ENCODE results near the gene CIBAR2. TPM values are rescaled to one million over a fixed set of nuclear protein-coding genes. Genes with fewer than 3 reads are reported as not detected.

CIBAR2 gene
- total and polyA plus RNA-seq, 10 of the 15 experiments (the other 5 are each of a cell fraction or from before 2014, with no cell fraction given), result 0.05 to 0.16 (median 0.07) TPM; not detected in 7

DNA sequence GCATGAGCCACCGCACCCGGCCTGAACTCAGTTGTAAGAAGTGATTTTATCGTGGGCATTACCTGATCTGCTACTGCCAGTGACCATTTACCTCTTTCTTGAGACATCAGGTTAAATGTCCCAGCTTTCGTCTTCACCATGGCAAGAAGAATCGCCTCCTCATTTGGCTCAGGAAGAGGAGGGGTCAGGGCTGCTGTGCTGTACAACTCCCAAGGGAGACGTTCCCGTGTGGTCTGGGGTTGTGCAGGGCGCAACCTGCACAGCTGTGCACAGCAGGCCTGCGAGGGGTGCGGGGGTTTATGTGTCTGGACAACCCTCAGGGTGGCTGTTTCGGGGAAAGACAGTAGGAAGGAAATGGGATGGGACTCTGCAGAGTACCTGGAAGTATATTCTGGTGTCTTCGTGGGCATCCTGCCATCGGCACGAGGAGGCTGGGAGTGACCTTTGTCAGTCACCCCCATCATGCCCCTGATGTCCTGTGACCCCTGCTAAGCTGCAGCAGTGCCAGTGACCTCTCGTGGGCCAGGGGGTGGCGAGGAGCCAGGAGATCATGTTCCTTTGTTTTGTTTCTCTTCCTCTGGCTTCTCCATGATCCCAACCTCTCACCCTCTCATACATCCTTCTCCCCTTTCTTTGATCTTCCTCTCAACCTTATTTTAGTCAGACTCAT is 27.3 kb downstream of the CIBAR2 start:
- no TSS peak for BruUV-seq (replicated peaks)
- no peak for DNase-seq (ENCODE audit: low read depth, low spot score)
- ChIA-PET CTCF (interaction anchor here (0.9 to 3.4 kb wide), 5 partner anchors 20 to 159 kb away, joined by 3 to 29 read pairs (median 3); partner anchors contain the start of gene KIAA0513), RAD21 (ENCODE audit: unreplicated experiment) (no interaction called here), POLR2A (no interaction called here), SMC1A (ENCODE audit: uncharacterized antibody, unreplicated experiment) (interaction anchor here (0.6 kb wide), 1 partner anchor 158 kb away, joined by 3 read pairs; no protein-coding TSS in a partner anchor)
- H3K36me3 ChIP-seq (ENCODE audit: control insufficient read depth in 2 of 2, insufficient read depth in 2 of 2, low read length in 1 of 2), result no peaks in the 10 kb centered on the region; a peak in 1 of 4 replicates
- intact Hi-C loops (cut with micrococcal nuclease; ENCODE audit: unreplicated experiment), result loop anchor here (5.0 kb wide), 2 partner anchors 58 to 73 kb away; partner anchors contain the start of genes KIAA0513 and ZDHHC7
- H4K20me1 ChIP-seq (ENCODE audit: control insufficient read depth, insufficient read depth), result no peaks in the 10 kb centered on the region
- no peak for ATAC-seq
- H2AFZ ChIP-seq (ENCODE audit: control insufficient read depth, low read depth, low read length), result no peak overlapping the region
- in situ Hi-C loops (cut with MboI), result no loop called here
- H3K9me3 ChIP-seq (replicated peaks; ENCODE audit: control insufficient read depth, insufficient read depth, low read length), result no peaks in the 10 kb centered on the region
- FAIRE-seq, result no peak
- H3K4me1 ChIP-seq (ENCODE audit: control insufficient read depth, insufficient read depth, low read length), result peaks cover 30% of the 10 kb centered on the region
- H3K79me2 ChIP-seq (ENCODE audit: control insufficient read depth, insufficient read depth, low read length), result no peaks in the 10 kb centered on the region
- 46% methylated on average over 16 of the region's 16 CpGs for WGBS (ENCODE audit: insufficient coverage, insufficient replicate concordance, low lambda C conversion rate, missing lambda C conversion rate)
- no peak overlapping the region for H3K4me2 ChIP-seq (ENCODE audit: control insufficient read depth, insufficient read depth)
- no peak overlapping the region for H3K27ac ChIP-seq (ENCODE audit: control insufficient read depth, insufficient read depth)
- TF ChIP-seq ZBTB33 (IDR thresholded peaks at IDR 0.05) (no peak), GABPA (IDR thresholded peaks at IDR 0.05; ENCODE audit: low read depth) (no peak), ZBTB11 (CRISPR knock-in tag; IDR thresholded peaks at IDR 0.05) (no peak), PML (IDR thresholded peaks at IDR 0.05; ENCODE audit: low read length) (no peak)
- no peak overlapping the region for H3K9ac ChIP-seq (ENCODE audit: control insufficient read depth, insufficient read depth, low read length)
- H3K4me3 ChIP-seq, result no peak overlapping the region
- H3K27me3 ChIP-seq (replicated peaks in 1 of 2; ENCODE audit: control insufficient read depth in 2 of 2, insufficient read depth in 2 of 2, low read length in 1 of 2), result no peaks in the 10 kb centered on the region
